GM23338 (cell line): ENCODE results near the gene SUPT6H.

Experiments
- CREB1 ChIP-seq: fragments of 250-450 bp; sonication (Bioruptor Pico); IDR thresholded peaks from 2 replicates; pipeline ENCODE4 v1.5.0; 2020; ENCODE audit warnings: low read depth, mild to moderate bottlenecking, moderate library complexity
- CTCF ChIP-seq, 2 experiments: fragments of 200-600 bp in 1 of 2; sonication (generic) in 1 of 2; conservative IDR thresholded peaks; 2 replicates each; pipeline versions ENCODE4 v1.5.1 to v1.6.1; 2016 to 2017; ENCODE audit warnings: antibody characterized with exemption in 2 of 2, low read depth in 2 of 2, mild to moderate bottlenecking in 2 of 2, moderate library complexity in 1 of 2
- EZH2 ChIP-seq: fragments of 200-600 bp; sonication (generic); IDR thresholded peaks from one replicate; pipeline ENCODE4 v1.8.0; 2017; ENCODE audit warnings: antibody characterized with exemption, mild to moderate bottlenecking, low read depth; ENCODE audit not compliant: unreplicated experiment
- EZH2phosphoT487 ChIP-seq: fragments of 200-600 bp; sonication (generic); IDR thresholded peaks from one replicate; pipeline ENCODE4 v1.8.1; 2018; ENCODE audit warnings: antibody characterized with exemption; ENCODE audit not compliant: unreplicated experiment
- NANOG ChIP-seq: IDR thresholded peaks from 2 replicates; pipeline ENCODE4 v1.6.1; 2016; ENCODE audit warnings: antibody characterized with exemption, borderline replicate concordance
- POLR2AphosphoS5 ChIP-seq: IDR thresholded peaks from 2 replicates; pipeline ENCODE4 v1.6.1; 2016; ENCODE audit warnings: antibody characterized with exemption, low read depth
- REST ChIP-seq: IDR thresholded peaks from one replicate; pipeline ENCODE4 v1.6.1; 2018; ENCODE audit warnings: antibody characterized with exemption; ENCODE audit not compliant: unreplicated experiment

- TF ChIP-seq POLR2AphosphoS5 (no peak), CTCF (conservative IDR thresholded peaks at IDR 0.05; ENCODE audit: low read depth in 2 of 2) (no peak), EZH2phosphoT487 (no peak), EZH2 (no peak), CREB1 (CRISPR knock-in tag) (no peak), REST (no peak), NANOG (no peak)
Observed at GRCh38 chr17:28675490-28675889, 13.5 kb downstream of the SUPT6H start.
